GM19397 (cell line): ENCODE results near the gene CAND1.

Experiments
- ATAC-seq: cut with Tn5 transposase; IDR thresholded peaks from one replicate; pipeline ENCODE4 v1.9.1; 2021; ENCODE audit warnings: mild to moderate bottlenecking, moderate library complexity; ENCODE audit not compliant: unreplicated experiment

Gene CAND1

DNA sequence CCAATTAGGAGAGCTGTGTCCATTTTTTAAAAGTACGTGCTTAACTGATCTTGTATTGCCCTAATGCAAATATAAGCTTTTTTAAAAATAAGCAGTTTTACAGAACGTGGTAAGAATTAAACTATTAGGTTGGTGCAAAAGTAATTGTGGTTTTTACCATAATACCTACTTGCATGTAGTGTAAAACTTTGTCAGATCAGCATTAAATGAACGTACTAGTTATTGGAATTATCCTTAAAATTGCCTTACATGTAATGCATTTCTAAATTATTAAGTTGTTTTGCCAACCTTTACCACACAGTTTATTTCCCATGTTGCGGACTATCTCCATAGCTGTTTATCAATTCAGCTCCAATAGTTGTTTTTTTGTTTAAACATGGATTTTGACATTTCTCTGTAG lies 10.9 kb downstream of the CAND1 start:
- ATAC-seq = no peak

DNA sequence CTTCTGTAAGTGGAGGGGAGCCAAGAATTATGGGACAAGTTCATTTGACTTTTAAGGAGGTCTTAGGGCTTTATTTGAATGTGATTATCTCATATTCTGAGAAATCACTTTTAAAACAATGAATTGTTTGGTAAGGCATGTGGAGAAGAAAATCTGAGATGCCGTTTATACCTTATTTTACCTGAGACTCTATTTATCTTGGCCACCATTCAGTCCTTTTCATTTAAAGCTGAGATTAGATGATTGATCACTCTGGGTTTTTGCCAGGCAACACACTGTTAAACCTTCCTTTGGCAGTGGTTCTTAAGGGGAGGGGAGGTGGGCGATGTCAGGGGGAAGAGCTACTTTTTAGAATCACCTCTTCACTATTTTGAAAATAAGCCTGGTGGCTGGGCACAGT lies 11.4 kb downstream of the CAND1 start:
- no peak for ATAC-seq

DNA sequence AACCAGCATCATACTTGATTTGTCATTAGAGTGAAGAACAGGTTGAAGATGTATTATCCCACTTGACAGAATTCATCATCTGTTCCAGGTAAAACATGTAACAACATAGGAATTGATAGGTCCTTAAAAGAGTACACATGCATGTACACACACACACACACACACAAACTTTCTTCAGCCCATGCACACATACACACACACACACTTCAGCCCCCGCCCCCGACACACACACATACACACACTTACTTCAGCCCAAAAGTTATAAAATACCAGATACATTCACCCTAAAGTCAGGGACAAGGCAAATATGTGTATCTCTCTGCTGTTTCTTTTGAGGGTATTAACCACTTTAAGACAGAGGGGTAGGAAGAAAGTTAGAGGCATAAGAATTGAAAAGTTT lies 15.4 kb downstream of the CAND1 start:
- no peak for ATAC-seq

DNA sequence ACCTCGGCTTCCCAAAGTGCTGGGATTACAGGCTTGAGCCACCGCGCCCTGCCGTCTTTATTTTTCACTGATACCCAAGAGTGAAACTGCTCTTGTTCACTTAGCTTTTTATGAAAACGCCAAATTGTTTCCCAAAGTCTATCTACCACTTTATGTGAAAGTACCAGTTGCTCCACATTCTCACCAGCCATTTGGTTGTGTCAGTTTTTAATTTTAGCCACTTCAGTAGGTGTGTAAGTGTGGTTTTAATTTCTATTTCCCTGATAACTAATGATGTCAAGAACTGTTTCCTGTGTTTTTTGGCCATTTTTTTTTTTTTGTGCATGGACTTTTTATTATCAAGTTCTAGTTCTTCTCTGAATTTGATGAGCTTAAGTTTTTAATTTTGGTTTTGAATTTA lies 17.1 kb downstream of the CAND1 start:
- ATAC-seq = no peak

DNA sequence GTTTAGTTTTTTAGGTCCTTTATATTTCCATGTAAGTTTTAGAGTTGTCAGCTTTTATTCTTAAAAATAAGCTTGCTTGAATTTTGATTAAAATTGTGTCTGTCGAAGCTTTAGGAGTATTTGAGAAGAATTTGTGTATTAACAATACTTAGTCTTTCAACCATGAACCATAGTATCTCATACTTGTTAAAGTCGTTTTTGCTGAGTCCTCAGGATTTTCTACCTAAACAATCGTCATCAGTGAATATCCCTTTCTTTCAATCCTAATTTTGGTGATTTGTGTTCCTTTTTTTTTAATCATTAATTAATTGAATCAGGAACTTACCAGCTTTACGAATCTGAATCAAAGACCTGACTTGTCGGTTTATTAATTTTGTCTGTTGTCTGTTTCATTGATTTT lies 18.2 kb downstream of the CAND1 start:
- no peak for ATAC-seq

DNA sequence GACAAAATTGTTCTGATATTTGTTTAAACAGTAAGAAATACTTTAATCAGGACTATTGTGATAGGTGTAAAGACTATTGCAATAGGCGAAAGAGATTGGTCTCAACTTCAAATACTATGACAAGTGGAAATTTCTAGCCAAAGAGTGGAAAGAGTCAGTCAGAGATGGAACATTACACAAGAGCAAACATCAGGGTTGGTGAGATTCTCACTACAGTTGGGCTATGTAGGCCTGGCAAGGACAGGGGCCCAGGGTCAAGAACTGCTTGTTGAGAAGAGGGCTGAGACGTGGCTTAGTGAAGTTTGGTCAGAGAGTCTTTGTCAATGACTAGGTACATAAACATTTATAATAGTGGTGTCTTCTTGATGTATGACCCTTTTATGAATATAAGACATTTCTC lies 19.4 kb downstream of the CAND1 start:
- ATAC-seq = no peak

DNA sequence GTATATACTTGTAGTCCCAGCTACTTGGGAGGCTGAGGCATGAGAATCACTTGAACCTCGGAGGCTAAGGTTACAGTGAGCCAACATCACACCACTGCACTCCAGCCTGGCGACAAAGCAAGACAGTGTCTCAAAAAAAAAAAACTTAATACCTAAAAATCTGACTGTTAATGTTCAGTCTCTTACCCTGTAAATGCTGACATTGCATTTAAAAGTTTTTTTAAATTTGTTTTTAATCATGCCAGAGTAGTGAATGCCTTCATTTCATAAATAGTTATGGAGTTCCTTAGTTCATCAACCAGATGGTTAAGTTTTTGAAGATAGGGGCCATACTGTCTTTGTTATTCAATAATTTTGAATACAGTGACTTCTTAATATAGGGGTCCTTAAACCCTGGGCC lies 21.2 kb downstream of the CAND1 start:
- ATAC-seq = no peak

DNA sequence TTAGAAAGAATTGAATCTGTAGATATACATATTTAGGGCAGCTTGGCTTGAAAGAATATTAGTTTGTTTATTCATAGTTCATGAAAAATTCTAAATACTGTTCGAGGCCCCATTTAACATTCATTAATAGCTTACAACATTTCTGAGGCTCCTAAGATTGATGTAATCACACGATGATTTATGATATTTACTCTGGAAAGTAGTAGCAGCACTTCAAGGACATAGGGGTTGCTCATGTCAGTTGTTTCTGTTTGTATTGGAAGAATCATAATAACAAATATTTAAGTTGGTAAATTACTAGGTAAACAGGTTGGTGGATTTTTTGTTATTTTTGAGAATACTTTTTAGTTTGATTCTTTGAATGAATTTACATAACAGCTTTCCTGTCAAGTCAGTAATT lies 30.4 kb downstream of the CAND1 start:
- no peak for ATAC-seq

DNA sequence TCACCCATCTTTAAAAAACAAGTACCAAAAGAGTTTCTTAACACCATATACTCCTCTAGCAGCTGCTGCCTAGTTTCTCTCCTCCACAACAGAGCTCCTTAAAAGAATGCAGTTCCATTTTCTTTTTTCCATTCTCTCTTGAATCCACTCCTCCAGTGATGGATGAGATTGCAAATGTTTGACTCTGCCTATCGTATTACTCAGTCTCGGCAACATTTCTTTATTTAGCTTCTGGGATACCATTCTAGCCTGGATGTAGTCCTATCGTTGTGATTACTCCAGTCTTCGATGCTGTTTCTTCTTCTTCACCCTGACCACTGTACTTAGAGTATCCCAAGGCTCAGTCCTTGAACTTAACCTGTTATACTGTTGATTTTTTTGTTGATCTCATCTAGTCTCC lies 30.8 kb downstream of the CAND1 start:
- no peak for ATAC-seq

DNA sequence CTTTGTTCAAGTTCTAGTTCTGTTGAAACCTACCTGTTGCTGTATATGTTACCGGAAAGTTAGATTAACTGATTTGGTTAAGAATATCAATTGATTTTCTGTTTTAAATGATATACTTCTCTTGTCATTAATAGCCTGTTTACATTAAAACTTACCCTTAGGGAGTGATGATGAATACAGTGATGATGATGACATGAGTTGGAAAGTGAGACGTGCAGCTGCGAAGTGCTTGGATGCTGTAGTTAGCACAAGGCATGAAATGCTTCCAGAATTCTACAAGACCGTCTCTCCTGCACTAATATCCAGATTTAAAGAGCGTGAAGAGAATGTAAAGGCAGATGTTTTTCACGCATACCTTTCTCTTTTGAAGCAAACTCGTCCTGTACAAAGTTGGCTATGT lies 33.0 kb downstream of the CAND1 start:
- ATAC-seq = no peak

DNA sequence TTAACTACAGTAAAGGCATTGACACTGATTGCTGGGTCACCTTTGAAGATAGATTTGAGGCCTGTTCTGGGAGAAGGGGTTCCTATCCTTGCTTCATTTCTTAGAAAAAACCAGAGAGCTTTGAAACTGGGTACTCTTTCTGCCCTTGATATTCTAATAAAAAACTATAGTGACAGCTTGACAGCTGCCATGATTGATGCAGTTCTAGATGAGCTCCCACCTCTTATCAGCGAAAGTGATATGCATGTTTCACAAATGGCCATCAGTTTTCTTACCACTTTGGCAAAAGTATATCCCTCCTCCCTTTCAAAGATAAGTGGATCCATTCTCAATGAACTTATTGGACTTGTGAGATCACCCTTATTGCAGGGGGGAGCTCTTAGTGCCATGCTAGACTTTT lies 36.4 kb downstream of the CAND1 start:
- ATAC-seq = no peak

DNA sequence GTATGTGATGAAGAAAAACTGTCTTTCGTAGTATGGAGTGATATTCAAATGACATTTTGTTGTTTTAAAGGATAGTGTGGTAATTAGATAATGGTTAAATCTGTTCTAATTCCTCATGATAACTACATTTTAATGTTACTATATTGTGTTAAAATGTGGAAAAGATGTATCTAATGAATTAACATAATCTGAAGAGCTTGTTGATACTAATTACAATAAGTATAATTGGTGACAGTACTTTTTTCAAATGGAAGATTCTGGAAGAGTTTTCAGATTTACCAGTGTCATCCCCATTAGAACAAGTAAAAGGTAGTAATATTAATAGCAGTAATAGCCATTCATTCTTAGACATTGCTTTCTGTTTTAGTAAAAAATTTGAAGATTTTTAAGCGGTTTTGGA lies 37.6 kb downstream of the CAND1 start:
- no peak for ATAC-seq

DNA sequence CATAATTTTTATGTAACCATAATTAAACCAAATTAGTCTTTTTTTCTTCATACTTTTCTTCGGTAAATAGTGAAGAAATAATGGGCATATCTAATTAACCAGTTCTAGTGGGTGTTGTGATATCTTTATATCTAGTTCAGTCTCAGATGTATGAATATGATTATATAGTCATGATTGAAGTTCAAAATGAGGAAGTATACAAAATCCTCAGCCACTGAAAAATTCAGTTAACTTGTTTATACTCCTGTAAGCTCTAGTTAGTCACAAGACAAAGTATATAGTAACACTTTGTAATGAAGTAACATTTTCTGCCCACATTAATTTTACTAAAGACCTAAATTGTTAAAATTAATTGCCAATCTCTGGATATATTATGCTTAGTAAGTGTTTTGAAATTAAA lies 46.5 kb downstream of the CAND1 start:
- ATAC-seq = no peak

DNA sequence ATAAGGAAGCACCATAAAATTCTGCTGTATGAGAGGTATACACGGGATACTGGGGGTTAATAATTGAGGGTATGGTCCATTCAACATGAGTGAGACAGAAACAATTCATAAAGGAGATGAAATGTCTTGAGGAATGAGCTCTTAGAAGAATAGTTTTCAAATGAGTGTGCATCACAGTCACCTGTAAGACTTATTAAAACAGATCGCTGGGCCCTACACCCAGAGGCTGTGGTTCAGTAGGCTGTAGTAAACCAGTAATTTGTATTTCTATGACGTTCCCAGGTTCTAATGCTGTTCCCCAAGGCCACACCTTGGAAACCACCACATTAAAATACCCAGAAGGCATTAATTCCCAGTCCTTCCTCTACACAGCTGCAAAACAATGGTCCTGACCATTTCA lies 49.6 kb downstream of the CAND1 start:
- ATAC-seq = no peak

DNA sequence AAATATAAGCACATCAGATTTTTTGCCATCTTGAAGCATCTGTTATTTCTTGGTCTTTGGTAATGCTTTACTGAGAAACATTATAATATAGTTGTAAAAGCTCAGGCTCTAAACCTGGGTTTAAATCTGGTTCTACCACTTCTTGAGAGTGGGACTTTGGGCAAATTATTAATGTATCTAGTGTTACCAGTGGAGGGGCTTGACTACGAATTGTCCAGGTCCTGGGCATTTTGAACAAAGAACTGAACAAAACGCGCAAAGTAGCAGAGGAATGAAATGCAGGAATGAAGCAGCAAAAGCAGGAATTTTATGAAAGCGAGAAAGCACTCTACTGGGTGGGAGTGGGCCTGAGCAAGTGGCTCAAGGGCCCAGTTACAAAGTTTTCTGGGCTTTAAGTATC lies 50.8 kb downstream of the CAND1 start:
- no peak for ATAC-seq

DNA sequence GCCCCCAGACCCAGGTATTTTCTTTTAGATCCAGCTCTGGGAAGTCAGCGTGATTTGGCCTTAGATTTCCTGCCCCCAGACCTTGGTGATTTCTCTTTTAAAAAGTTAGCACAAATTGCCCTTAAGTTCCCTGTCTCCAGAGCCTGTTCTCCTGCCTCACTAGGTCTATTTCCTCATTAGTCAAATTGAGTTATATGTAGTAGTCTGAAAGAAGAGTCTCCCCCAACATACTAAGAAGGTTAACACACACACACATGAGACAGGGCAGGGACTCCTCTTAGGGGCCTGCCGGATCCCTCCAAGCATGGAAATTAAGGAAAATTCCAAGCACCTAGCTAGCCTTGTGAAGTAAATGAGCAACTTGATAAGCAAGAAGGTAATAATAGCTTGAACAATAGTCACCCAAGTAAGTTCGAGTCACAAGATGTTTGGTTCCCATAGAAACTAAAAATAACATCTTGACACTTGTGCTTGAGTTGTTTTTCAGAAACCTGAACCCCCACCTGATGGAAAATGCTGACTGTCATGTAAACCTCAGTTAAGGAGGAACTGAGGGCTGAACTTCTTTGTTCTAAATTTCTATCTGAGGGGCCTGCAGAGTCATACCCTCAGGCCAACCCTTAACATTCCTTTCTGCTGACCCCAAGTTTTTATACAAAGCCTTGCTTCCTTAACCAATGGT lies 51.6 kb downstream of the CAND1 start:
- ATAC-seq = no peak

DNA sequence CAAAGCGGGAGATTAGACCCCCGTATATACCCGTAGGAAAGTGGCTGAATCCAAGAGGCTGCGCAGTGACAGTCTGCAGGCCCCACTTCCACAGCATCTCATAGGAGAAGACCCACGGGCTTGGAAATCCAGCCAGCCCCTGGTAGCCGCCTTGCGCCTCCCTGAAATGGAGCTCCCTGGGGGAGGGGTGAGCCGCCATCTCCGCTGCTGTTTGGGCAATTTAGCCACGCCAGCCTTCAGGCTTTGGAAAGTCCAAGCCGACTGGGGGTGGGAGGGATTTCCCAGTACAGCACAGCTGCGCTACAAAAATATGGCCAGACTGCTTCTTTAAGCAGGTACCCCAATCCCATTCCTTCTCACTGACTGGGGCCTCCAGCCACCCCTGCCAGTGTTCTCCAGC lies 53.4 kb downstream of the CAND1 start:
- ATAC-seq = no peak

DNA sequence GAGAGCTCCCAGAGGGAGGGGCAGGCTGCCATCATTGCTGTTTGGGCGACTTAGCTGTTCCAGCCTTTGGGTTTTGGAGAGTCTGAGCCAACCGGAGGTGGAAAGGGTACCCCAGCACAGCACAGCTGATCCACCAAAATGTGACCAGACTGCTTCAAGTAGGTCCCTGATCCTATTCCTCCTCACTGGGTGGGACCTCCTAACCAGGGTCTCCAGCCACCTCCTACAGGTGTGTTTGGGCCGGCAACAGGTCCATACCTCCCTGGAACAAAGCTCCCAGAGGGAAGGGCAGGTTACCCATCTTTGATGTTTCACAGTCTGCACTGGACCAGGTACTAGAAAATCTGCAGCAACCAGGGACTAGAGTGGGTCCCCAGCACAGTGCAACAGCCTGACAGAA lies 53.8 kb downstream of the CAND1 start:
- no peak for ATAC-seq

DNA sequence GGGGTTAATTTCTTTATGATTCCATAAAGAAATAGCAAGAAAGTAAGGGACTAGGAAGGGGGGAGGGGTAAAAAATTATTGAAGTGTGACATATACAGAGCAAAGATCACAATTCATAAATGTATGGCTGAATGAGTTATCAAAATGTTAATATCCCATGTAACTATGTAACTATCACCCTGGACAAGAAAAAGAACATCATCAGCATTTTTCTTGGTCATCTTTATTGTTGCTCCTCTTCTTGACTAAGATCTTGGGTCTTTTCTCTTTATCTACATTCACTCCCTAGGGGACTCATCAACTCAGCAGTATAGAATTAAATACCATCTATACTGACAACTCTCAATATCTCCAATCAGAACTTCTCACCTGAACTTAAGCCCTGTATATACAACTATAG lies 57.5 kb downstream of the CAND1 start:
- no peak for ATAC-seq

DNA sequence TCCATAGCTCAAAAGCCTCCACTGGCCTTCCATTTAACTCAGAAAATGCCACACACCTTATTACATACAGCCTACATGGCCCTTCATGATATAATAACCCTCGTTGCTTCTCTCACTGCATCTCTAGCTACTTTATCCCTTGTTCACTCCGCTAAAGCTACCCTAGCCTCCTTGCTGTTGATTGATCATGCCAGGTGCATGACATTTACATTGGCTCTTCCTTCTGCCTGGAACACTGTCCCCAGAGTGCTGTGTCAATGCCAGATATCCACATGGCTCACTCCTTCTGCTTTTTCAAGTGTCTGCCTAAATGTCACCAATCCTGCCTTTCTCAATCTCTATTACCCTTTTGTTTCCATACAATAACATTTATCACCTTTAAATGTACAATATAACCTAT lies 58.3 kb downstream of the CAND1 start:
- ATAC-seq = no peak

DNA sequence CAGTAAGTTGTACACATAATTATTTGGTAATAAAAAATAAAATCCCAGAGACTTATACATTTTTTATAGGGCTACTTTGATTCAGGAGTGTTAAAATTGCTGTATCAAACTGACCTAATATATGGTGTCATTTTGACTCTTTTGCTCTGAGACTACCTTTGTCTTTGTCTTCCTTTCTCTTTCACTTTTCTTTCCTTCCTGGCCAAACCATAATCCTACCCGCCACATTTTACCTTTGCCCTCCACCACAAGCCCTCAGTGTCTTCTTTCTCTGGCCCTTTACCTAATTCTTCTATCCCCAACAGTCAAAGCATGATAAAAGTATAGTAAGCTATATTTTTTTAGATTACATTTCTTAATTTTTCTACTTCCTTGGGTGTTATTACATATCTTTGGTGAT lies 62.0 kb downstream of the CAND1 start:
- no peak for ATAC-seq

DNA sequence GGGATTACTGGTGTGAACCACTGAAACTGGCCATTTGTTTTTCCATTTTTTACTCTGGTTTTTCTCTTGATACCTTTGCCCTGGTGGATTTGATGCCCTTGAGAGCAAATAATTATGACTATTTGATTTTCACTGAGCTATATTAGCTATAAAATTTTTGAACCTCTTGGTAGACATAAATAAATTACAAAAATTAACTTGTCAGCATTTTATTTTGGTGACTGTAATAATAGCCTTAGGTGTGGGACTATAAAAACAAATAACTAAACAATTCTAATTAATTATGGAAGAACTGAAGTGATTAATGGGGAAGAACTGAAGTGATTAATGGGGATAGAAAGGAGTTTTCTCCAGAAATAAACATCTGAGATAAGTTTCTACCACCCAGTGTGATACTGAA lies 62.7 kb downstream of the CAND1 start:
- no peak for ATAC-seq

DNA sequence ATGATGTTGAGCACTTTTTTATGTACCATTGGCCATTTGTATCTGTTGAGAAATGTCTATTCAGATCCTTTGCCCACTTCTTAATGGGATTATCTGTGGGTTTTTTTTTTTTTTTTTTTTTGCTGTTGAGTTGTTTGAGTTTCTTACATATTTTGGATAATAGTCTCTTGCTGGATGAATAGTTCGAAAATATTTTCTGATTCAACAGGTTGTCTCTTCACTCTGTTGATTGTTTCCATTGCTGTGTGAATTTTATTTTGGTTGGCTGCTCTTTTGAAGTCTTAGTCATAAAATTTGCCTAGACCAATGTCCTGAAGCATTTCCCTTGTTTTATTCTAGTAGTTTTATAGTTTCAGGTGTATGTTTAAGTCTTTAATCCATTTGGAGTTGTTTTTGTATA lies 64.5 kb downstream of the CAND1 start:
- no peak for ATAC-seq

DNA sequence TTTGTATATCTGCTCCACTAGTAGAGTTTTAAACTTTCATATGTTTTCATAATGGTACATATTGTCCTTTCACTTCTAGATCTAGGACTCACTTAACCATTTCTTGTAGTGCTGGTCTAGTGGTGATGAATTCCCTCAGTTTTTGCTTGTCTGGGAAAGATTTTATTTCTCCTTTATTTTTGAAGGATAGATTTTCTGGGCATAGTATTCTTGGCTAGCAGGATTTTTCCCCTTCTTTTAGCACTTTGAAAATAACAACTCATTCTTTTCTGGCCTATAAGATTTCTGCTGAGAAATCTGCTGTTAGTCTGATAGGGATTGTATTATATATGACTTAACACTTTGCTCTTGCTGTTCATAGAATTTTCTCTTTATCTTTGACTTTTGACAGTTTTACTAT lies 69.3 kb downstream of the CAND1 start:
- no peak for ATAC-seq
